ENCODE results near the gene DCLRE1B.

Gene DCLRE1B

GRCh38 chr1:113963281-113963906, 58.3 kb downstream of the DCLRE1B start:
- Histone ChIP-seq H3K27me3 (ENCODE audit: low read length) (no peaks in the 10 kb centered on the region), H3K4me3 (ENCODE audit: insufficient read depth, low read length, poor library complexity, severe bottlenecking) (no peak overlapping the region), H3K9ac (ENCODE audit: low read length) (no peak overlapping the region), H2AFZ (ENCODE audit: low read depth, low read length, severe bottlenecking) (no peak overlapping the region), H3K9me3 (ENCODE audit: insufficient read depth, low read length) (no peaks in the 10 kb centered on the region), H4K20me1 (ENCODE audit: low read depth, low read length) (no peaks in the 10 kb centered on the region), H3K27ac (ENCODE audit: low read depth, low read length) (no peak overlapping the region), H3K36me3 (ENCODE audit: low read length) (peaks cover 45% of the 10 kb centered on the region), H3F3A (ENCODE audit: insufficient read depth) (no peaks in the 10 kb centered on the region), H3K4me2 (ENCODE audit: low read depth, low read length, poor library complexity, severe bottlenecking) (no peak overlapping the region), H3K9me2 (replicated peaks; ENCODE audit: insufficient read depth, low read length) (no peaks in the 10 kb centered on the region), H3K79me2 (ENCODE audit: insufficient read depth, low read length) (no peaks in the 10 kb centered on the region)
- TF ChIP-seq EZH2phosphoT487 (conservative IDR thresholded peaks at IDR 0.05; ENCODE audit: low read length) (no peak), CTCF (IDR thresholded peaks at IDR 0.05; ENCODE audit: insufficient read depth, low read length, poor library complexity, severe bottlenecking) (no peak)
